SU-DHL-6 (cell line): ENCODE results near the gene GRIK5.

ENCODE experiments used
- EZH2phosphoT487 ChIP-seq: fragments of 200-600 bp; sonication (generic), shearing (Covaris generic); conservative IDR thresholded peaks from 2 replicates; pipeline ENCODE4 v1.6.1; 2018; ENCODE audit warnings: mild to moderate bottlenecking, antibody characterized with exemption, low read length, moderate library complexity, mixed read lengths
- TF ChIP-seq, protein P1 (sequence below): fragments of 200-600 bp; sonication (generic); IDR thresholded peaks from one replicate; pipeline ENCODE4 v1.5.1; 2017; ENCODE audit warnings: antibody characterized with exemption, mild to moderate bottlenecking, low read length, moderate library complexity; ENCODE audit not compliant: insufficient read depth, poor library complexity, severe bottlenecking

DNA sequence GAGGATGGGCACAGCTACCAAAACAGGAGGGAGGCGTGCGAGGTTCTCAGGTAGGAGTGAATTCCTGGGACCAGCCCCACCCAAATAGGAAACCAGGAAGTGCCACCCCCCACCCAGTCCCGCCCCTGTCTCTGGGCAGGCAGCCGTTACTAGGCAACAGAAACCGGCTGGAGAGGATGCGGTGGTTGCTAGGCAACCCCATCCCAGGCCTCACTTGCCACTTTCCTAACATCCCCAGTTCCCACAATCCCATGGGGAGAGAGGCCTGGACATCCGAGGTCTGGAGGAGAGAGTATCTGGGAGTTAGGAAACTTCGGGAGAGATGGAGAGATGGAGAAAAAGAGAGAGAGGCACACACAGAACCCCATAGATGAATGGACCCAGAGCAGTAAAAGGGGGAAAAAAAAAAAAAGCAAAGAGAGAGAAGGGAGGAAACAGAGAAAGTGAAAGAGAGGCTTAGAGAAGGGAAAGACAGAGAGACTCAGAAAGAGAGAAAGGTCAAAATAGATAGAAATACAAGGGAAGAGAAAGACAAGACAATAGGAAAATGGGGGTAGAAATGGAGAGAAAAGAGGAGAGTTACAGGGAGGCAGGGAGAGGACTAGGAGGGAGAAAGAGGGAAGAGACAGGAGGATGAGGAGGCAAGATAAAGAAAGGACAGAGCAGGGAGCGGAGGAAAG, 3.8 kb downstream of the GRIK5 start:
- TF ChIP-seq, protein P1, sequence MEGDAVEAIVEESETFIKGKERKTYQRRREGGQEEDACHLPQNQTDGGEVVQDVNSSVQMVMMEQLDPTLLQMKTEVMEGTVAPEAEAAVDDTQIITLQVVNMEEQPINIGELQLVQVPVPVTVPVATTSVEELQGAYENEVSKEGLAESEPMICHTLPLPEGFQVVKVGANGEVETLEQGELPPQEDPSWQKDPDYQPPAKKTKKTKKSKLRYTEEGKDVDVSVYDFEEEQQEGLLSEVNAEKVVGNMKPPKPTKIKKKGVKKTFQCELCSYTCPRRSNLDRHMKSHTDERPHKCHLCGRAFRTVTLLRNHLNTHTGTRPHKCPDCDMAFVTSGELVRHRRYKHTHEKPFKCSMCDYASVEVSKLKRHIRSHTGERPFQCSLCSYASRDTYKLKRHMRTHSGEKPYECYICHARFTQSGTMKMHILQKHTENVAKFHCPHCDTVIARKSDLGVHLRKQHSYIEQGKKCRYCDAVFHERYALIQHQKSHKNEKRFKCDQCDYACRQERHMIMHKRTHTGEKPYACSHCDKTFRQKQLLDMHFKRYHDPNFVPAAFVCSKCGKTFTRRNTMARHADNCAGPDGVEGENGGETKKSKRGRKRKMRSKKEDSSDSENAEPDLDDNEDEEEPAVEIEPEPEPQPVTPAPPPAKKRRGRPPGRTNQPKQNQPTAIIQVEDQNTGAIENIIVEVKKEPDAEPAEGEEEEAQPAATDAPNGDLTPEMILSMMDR: no peak
- no peak for TF ChIP-seq EZH2phosphoT487
